Lung (tissue), 12 donors: ENCODE data around the gene LMAN2L. TPM values are rescaled to one million over a fixed set of nuclear protein-coding genes. Genes with fewer than 3 reads are reported as not detected.
A peak's percentile ranks its signal among the peaks of the same experiment; 100 is the strongest.

Experiments
- ATAC-seq: fragments of 200-7000 bp; cut with Tn5 transposase; one replicate; pipeline ENCODE4 v1.9.1; 2020; ENCODE audit warnings: moderate number of reproducible peaks; ENCODE audit not compliant: insufficient read depth, low FRiP score
- DNase-seq, 3 donors: peaks; one replicate each; pipeline ENCODE4 v3.0.0-alpha.2; 2013 to 2017
- H3K27ac ChIP-seq, 2 donors: one replicate each; pipeline ENCODE4 v1.5.1; 2013; ENCODE audit warnings: mild to moderate bottlenecking in 2 of 2, moderate library complexity in 2 of 2, control low read depth in 1 of 2, inconsistent platforms in 1 of 2, low read depth in 1 of 2, low read length in 1 of 2
- H3K27me3 ChIP-seq, 3 donors: one replicate each; pipeline ENCODE4 v1.5.1; 2013; ENCODE audit warnings: low read length in 2 of 3; ENCODE audit not compliant: control insufficient read depth in 3 of 3, insufficient read depth in 3 of 3
- H3K36me3 ChIP-seq, 4 donors: one replicate each; pipeline ENCODE4 v1.5.1; 2013; ENCODE audit warnings: low read length in 4 of 4, mild to moderate bottlenecking in 1 of 4, moderate library complexity in 1 of 4; ENCODE audit not compliant: control insufficient read depth in 4 of 4, insufficient read depth in 4 of 4
- H3K4me1 ChIP-seq, 5 donors: one replicate each; pipeline ENCODE4 v1.5.1; 2013; ENCODE audit warnings: low read length in 5 of 5, mild to moderate bottlenecking in 2 of 5, moderate library complexity in 1 of 5; ENCODE audit not compliant: control insufficient read depth in 5 of 5, insufficient read depth in 5 of 5
- H3K4me3 ChIP-seq: one replicate; pipeline ENCODE4 v1.5.1; 2013; ENCODE audit warnings: mild to moderate bottlenecking, control low read depth, moderate library complexity
- H3K9ac ChIP-seq, 2 donors: one replicate each; pipeline ENCODE4 v1.5.1; 2013; ENCODE audit warnings: low read length in 2 of 2, control low read depth in 1 of 2; ENCODE audit not compliant: insufficient read depth in 1 of 2
- H3K9me3 ChIP-seq, 4 donors: one replicate each; pipeline ENCODE4 v1.5.1; 2013; ENCODE audit warnings: low read length in 3 of 4, mild to moderate bottlenecking in 1 of 4, moderate library complexity in 1 of 4; ENCODE audit not compliant: control insufficient read depth in 4 of 4, insufficient read depth in 3 of 4
- CTCF ChIP-seq: IDR thresholded peaks from 2 replicates; pipeline ENCODE4 v1.5.1; 2012; ENCODE audit warnings: mild to moderate bottlenecking; ENCODE audit errors: control extremely low read depth, extremely low read depth
- WGBS, 2 donors: extraction: QIAGEN DNeasy Blood & Tissue Kit; methylation state at CpG; one replicate each; pipeline ENCODE4 v1.1.7; 2013; 5-methylcytosine and 5-hydroxymethylcytosine counted together
- polyA plus RNA-seq, 2 donors: library from polyadenylated mRNA; stranded (reverse); fragments of 200-250 nt; gene quantifications; one replicate each; pipeline ENCODE4 v1.2.1, GENCODE V29; 2013
- total RNA-seq, 2 donors: library from RNA; depleted of rRNA in 1 of 2; stranded (reverse); fragments of >200 nt in 1 of 2; gene quantifications; one replicate each; pipeline ENCODE4 v1.2.1, GENCODE V29; 2014 to 2021
- donor health status: control.
- donor health status: control.
- donor health status: Bipolar disorder and iron deficiency.
- donor health status: healthy.
- donor health status: DM: yes; HTN: yes; CAD: no.

The LMAN2L gene
- total and polyA plus RNA-seq, 4 donors = 8.6 to 36.3 (median 16.5) TPM

- WGBS, 2 donors = 5 to 7% methylated on average over 33 to 62 of the region's 62 CpGs
- ATAC-seq = peak; percentile 94
- peak; percentile 30 for TF ChIP-seq CTCF
- H3K4me1 ChIP-seq = peaks cover 10 to 38% (median 20%) of the 10 kb centered on the region in 5 donors
- DNase-seq = peak; percentile 93 to 96 (median 94)
- H3K27ac ChIP-seq = peak within 1 kb of the TSS; percentile 35 to 73
- H3K9ac ChIP-seq = peak within 1 kb of the TSS; percentile 41 to 86
- peak within 1 kb of the TSS; percentile 77 for H3K4me3 ChIP-seq
- no peaks in the 10 kb centered on the region for H3K9me3 ChIP-seq
- no peaks in the 10 kb centered on the region for H3K27me3 ChIP-seq
- H3K36me3 ChIP-seq = no peaks in the 10 kb centered on the region
These were observed 20.4 kb upstream of the LMAN2L start, which contains the start of gene CNNM4 for GRCh38 chr2:96760036-96760985. CNNM4 (plus strand) TSS chr2:96760902; CDS start chr2:96761000, 98 bp downstream.

- no peak overlapping the region for H3K27ac ChIP-seq
- no peak for DNase-seq
These were observed 19.7 kb upstream of the LMAN2L start for GRCh38 chr2:96759548-96759947.

GRCh38 chr2:96758987-96759386 is 19.1 kb upstream of the LMAN2L start:
- 64 to 77% methylated on average over 3 of the region's 3 CpGs for WGBS, 2 donors
- Histone ChIP-seq H3K4me3 (no peak overlapping the region), H3K27ac (no peak overlapping the region), H3K9me3 (no peaks in the 10 kb centered on the region), H3K36me3 (no peaks in the 10 kb centered on the region), H3K9ac (no peak overlapping the region), H3K4me1 (peaks cover 10 to 31% (median 20%) of the 10 kb centered on the region in 5 donors), H3K27me3 (no peaks in the 10 kb centered on the region)
- ATAC-seq (no peak), DNase-seq (no peak)
- no peak for TF ChIP-seq CTCF

More at GRCh38 chr2:96759548-96759947, 19.7 kb upstream of the LMAN2L start:
- no peaks in the 10 kb centered on the region for H3K27me3 ChIP-seq
- H3K9ac ChIP-seq = no peak overlapping the region
- H3K4me3 ChIP-seq = no peak overlapping the region
- no peaks in the 10 kb centered on the region for H3K36me3 ChIP-seq
- no peak for ATAC-seq
- TF ChIP-seq CTCF = no peak
- WGBS, 2 donors = 95 to 96% methylated on average over 4 of the region's 4 CpGs
- H3K4me1 ChIP-seq = peaks cover 10 to 37% (median 20%) of the 10 kb centered on the region in 5 donors
- no peaks in the 10 kb centered on the region for H3K9me3 ChIP-seq
